ENCODE data around the gene ANKRD17. TPM values are rescaled to one million over a fixed set of nuclear protein-coding genes. Genes with fewer than 3 reads are reported as not detected.

ANKRD17 gene
- total and polyA plus RNA-seq, 5 donors from 2014 or later: 6.9 to 63.4 (median 9.9) TPM

GRCh38 chr4:73086095-73086868, 172.3 kb downstream of the ANKRD17 start:
- H3K36me3 ChIP-seq (ENCODE audit: control insufficient read depth, insufficient read depth, low read length): peaks cover 31% of the 10 kb centered on the region
- DNase-seq: peak in 1 of 3 donors; percentile 30
- ATAC-seq (ENCODE audit: low read depth in 2 of 2): no peak

GRCh38 chr4:73080789-73081188, 177.8 kb downstream of the ANKRD17 start:
- ATAC-seq (ENCODE audit: low read depth in 2 of 2) (no peak), DNase-seq (no peak)
- Mint-ChIP-seq H3K36me3 (peaks cover 38% of the 10 kb centered on the region), H3K4me1 (peaks cover 10 to 19% (median 11%) of the 10 kb centered on the region in 4 donors), H3K9me3 (no peaks in the 10 kb centered on the region), H3K27ac (peak overlapping the region in 2 of 3 donors; percentile 80 to 85), H3K4me3 (no peak overlapping the region), H3K27me3 (no peaks in the 10 kb centered on the region)
- H3K27ac ChIP-seq (ENCODE audit: insufficient read depth, low read length, poor library complexity, severe bottlenecking): no peak overlapping the region
- no peak overlapping the region for H3K4me3 ChIP-seq (ENCODE audit: low read depth, low read length)
- no peaks in the 10 kb centered on the region for H3K9me3 ChIP-seq (ENCODE audit: control insufficient read depth in 2 of 2, low read length in 2 of 2)
- peaks cover 57% of the 10 kb centered on the region for H3K36me3 ChIP-seq (ENCODE audit: control insufficient read depth, insufficient read depth, low read length)
- no peaks in the 10 kb centered on the region for H3K27me3 ChIP-seq (ENCODE audit: control insufficient read depth, insufficient read depth, low read length)
- peaks cover 3% of the 10 kb centered on the region for H3K4me1 ChIP-seq (ENCODE audit: control insufficient read depth, insufficient read depth, low read length, poor library complexity, severe bottlenecking)

More at GRCh38 chr4:73086095-73086868, 172.3 kb downstream of the ANKRD17 start:
- Mint-ChIP-seq H3K27ac (peak overlapping the region in 2 of 3 donors; percentile 51 to 75), H3K4me1 (peaks cover 10 to 26% (median 14%) of the 10 kb centered on the region in 4 donors), H3K27me3 (no peaks in the 10 kb centered on the region), H3K9me3 (peaks cover 0 to 2% (median 0%) of the 10 kb centered on the region in 7 donors), H3K4me3 (peak overlapping the region in 3 of 4 donors; percentile 15 to 74 (median 61)), H3K36me3 (peaks cover 31% of the 10 kb centered on the region)
- peaks cover 7% of the 10 kb centered on the region for H3K4me1 ChIP-seq (ENCODE audit: control insufficient read depth, insufficient read depth, low read length, poor library complexity, severe bottlenecking)
- H3K27me3 ChIP-seq (ENCODE audit: control insufficient read depth, insufficient read depth, low read length): no peaks in the 10 kb centered on the region
- H3K27ac ChIP-seq (ENCODE audit: insufficient read depth, low read length, poor library complexity, severe bottlenecking): peak overlapping the region; percentile 65
- H3K4me3 ChIP-seq (ENCODE audit: low read depth, low read length): peak overlapping the region; percentile 89
- no peaks in the 10 kb centered on the region for H3K9me3 ChIP-seq (ENCODE audit: control insufficient read depth in 2 of 2, low read length in 2 of 2)

GRCh38 chr4:73075832-73076231, 182.8 kb downstream of the ANKRD17 start:
- Mint-ChIP-seq H3K4me3 (no peak overlapping the region), H3K27ac (no peak overlapping the region), H3K36me3 (peaks cover 27% of the 10 kb centered on the region), H3K4me1 (peaks cover 5 to 9% (median 7%) of the 10 kb centered on the region in 4 donors), H3K9me3 (no peaks in the 10 kb centered on the region), H3K27me3 (no peaks in the 10 kb centered on the region)
- Histone ChIP-seq H3K36me3 (ENCODE audit: control insufficient read depth, insufficient read depth, low read length) (peaks cover 44% of the 10 kb centered on the region), H3K4me1 (ENCODE audit: control insufficient read depth, insufficient read depth, low read length, poor library complexity, severe bottlenecking) (no peaks in the 10 kb centered on the region), H3K4me3 (ENCODE audit: low read depth, low read length) (no peak overlapping the region), H3K27me3 (ENCODE audit: control insufficient read depth, insufficient read depth, low read length) (no peaks in the 10 kb centered on the region), H3K9me3 (ENCODE audit: control insufficient read depth in 2 of 2, low read length in 2 of 2) (no peaks in the 10 kb centered on the region), H3K27ac (ENCODE audit: insufficient read depth, low read length, poor library complexity, severe bottlenecking) (no peak overlapping the region)
- DNase-seq: no peak
- ATAC-seq (ENCODE audit: low read depth in 2 of 2): no peak

GRCh38 chr4:73070074-73070390, 188.6 kb downstream of the ANKRD17 start:
- H3K36me3 ChIP-seq (ENCODE audit: control insufficient read depth, insufficient read depth, low read length): peaks cover 4% of the 10 kb centered on the region
- Mint-ChIP-seq H3K4me3 (peak overlapping the region; percentile 84 to 90 (median 88)), H3K9me3 (no peaks in the 10 kb centered on the region), H3K36me3 (peaks cover 3% of the 10 kb centered on the region), H3K4me1 (peaks cover 18 to 41% (median 33%) of the 10 kb centered on the region in 4 donors), H3K27me3 (no peaks in the 10 kb centered on the region), H3K27ac (peak overlapping the region; percentile 96 to 100 (median 98))
- H3K4me3 ChIP-seq (ENCODE audit: low read depth, low read length): peak overlapping the region; percentile 98
- ATAC-seq (ENCODE audit: low read depth in 2 of 2): peak in 1 of 2 donors; percentile 1
- peak overlapping the region; percentile 99 for H3K27ac ChIP-seq (ENCODE audit: insufficient read depth, low read length, poor library complexity, severe bottlenecking)
- H3K4me1 ChIP-seq (ENCODE audit: control insufficient read depth, insufficient read depth, low read length, poor library complexity, severe bottlenecking): peaks cover 33% of the 10 kb centered on the region
- no peak for DNase-seq
- H3K27me3 ChIP-seq (ENCODE audit: control insufficient read depth, insufficient read depth, low read length): no peaks in the 10 kb centered on the region
- H3K9me3 ChIP-seq (ENCODE audit: control insufficient read depth in 2 of 2, low read length in 2 of 2): no peaks in the 10 kb centered on the region

GRCh38 chr4:73069338-73070073, 189.1 kb downstream of the ANKRD17 start, which contains the start of gene COX18:
COX18 (minus strand) TSS chr4:73069716; CDS start chr4:73069649, 67 bp downstream.
- H3K36me3 ChIP-seq (ENCODE audit: control insufficient read depth, insufficient read depth, low read length): peaks cover 4% of the 10 kb centered on the region
- no peaks in the 10 kb centered on the region for H3K27me3 ChIP-seq (ENCODE audit: control insufficient read depth, insufficient read depth, low read length)
- no peaks in the 10 kb centered on the region for H3K9me3 Mint-ChIP-seq
- H3K9me3 ChIP-seq (ENCODE audit: control insufficient read depth in 2 of 2, low read length in 2 of 2): no peaks in the 10 kb centered on the region
- DNase-seq (peak; percentile 92 to 96 (median 93)), ATAC-seq (ENCODE audit: low read depth in 2 of 2) (peak; percentile 85 to 86)
- H3K4me1 ChIP-seq (ENCODE audit: control insufficient read depth, insufficient read depth, low read length, poor library complexity, severe bottlenecking): peaks cover 33% of the 10 kb centered on the region
- peaks cover 22 to 45% (median 37%) of the 10 kb centered on the region in 4 donors for H3K4me1 Mint-ChIP-seq
- H3K36me3 Mint-ChIP-seq: peaks cover 3% of the 10 kb centered on the region
- peak within 1 kb of the TSS; percentile 96 to 100 (median 98) for H3K27ac Mint-ChIP-seq
- H3K27me3 Mint-ChIP-seq: no peaks in the 10 kb centered on the region
- peak within 1 kb of the TSS; percentile 98 for H3K4me3 ChIP-seq (ENCODE audit: low read depth, low read length)
- peak within 1 kb of the TSS; percentile 99 for H3K27ac ChIP-seq (ENCODE audit: insufficient read depth, low read length, poor library complexity, severe bottlenecking)
- peak within 1 kb of the TSS; percentile 84 to 90 (median 88) for H3K4me3 Mint-ChIP-seq

- ATAC-seq (ENCODE audit: low read depth in 2 of 2): no peak
These were observed 189.9 kb downstream of the ANKRD17 start for GRCh38 chr4:73068491-73069337.

GRCh38 chr4:73067971-73068394, 190.6 kb downstream of the ANKRD17 start:
- Mint-ChIP-seq H3K4me1 (peaks cover 34 to 57% (median 46%) of the 10 kb centered on the region in 4 donors), H3K36me3 (peaks cover 14% of the 10 kb centered on the region), H3K27me3 (no peaks in the 10 kb centered on the region), H3K4me3 (peak overlapping the region; percentile 84 to 90 (median 88)), H3K27ac (peak overlapping the region; percentile 96 to 100 (median 98)), H3K9me3 (no peaks in the 10 kb centered on the region)
- peak overlapping the region; percentile 98 for H3K4me3 ChIP-seq (ENCODE audit: low read depth, low read length)
- DNase-seq (peak in 2 of 3 donors; percentile 22 to 45), ATAC-seq (ENCODE audit: low read depth in 2 of 2) (no peak)
- peaks cover 10% of the 10 kb centered on the region for H3K36me3 ChIP-seq (ENCODE audit: control insufficient read depth, insufficient read depth, low read length)
- H3K9me3 ChIP-seq (ENCODE audit: control insufficient read depth in 2 of 2, low read length in 2 of 2): no peaks in the 10 kb centered on the region
- H3K27me3 ChIP-seq (ENCODE audit: control insufficient read depth, insufficient read depth, low read length): no peaks in the 10 kb centered on the region
- H3K4me1 ChIP-seq (ENCODE audit: control insufficient read depth, insufficient read depth, low read length, poor library complexity, severe bottlenecking): peaks cover 33% of the 10 kb centered on the region
- peak overlapping the region; percentile 99 for H3K27ac ChIP-seq (ENCODE audit: insufficient read depth, low read length, poor library complexity, severe bottlenecking)

More at GRCh38 chr4:73068491-73069337, 189.9 kb downstream of the ANKRD17 start:
- H3K4me1 Mint-ChIP-seq: peaks cover 30 to 53% (median 42%) of the 10 kb centered on the region in 4 donors
- peak in 2 of 3 donors; percentile 34 to 63 for DNase-seq
- peaks cover 33% of the 10 kb centered on the region for H3K4me1 ChIP-seq (ENCODE audit: control insufficient read depth, insufficient read depth, low read length, poor library complexity, severe bottlenecking)
- H3K4me3 Mint-ChIP-seq: peak overlapping the region; percentile 84 to 90 (median 88)
- peak overlapping the region; percentile 99 for H3K27ac ChIP-seq (ENCODE audit: insufficient read depth, low read length, poor library complexity, severe bottlenecking)
- no peaks in the 10 kb centered on the region for H3K9me3 Mint-ChIP-seq
- no peaks in the 10 kb centered on the region for H3K9me3 ChIP-seq (ENCODE audit: control insufficient read depth in 2 of 2, low read length in 2 of 2)
- H3K27ac Mint-ChIP-seq: peak overlapping the region; percentile 96 to 100 (median 98)
- H3K27me3 Mint-ChIP-seq: no peaks in the 10 kb centered on the region
- peaks cover 5% of the 10 kb centered on the region for H3K36me3 ChIP-seq (ENCODE audit: control insufficient read depth, insufficient read depth, low read length)
- H3K4me3 ChIP-seq (ENCODE audit: low read depth, low read length): peak overlapping the region; percentile 98
- no peaks in the 10 kb centered on the region for H3K27me3 ChIP-seq (ENCODE audit: control insufficient read depth, insufficient read depth, low read length)
- peaks cover 9% of the 10 kb centered on the region for H3K36me3 Mint-ChIP-seq

Measured in CD4-positive, CD25-positive, alpha-beta regulatory T cell (primary cell).